ENCODE data around the gene WDR55. TPM values are rescaled to one million over a fixed set of nuclear protein-coding genes. Genes with fewer than 3 reads are reported as not detected.

Gene WDR55
- total and polyA plus RNA-seq, 2 of the 13 experiments (the other 11 are each of a cell fraction or from before 2014, with no cell fraction given), result 17.7 to 18.2 TPM

GRCh38 chr5:140664359-140665119 is at the start of gene WDR55 (continued):
- no peak for TF ChIP-seq MLXIP (CRISPR knock-in tag; IDR thresholded peaks at IDR 0.05; ENCODE audit: borderline replicate concordance)
- no peak; the same call in 1 of the 2 replicates for TF ChIP-seq ZNF264 (CRISPR knock-in tag; IDR thresholded peaks at IDR 0.05)
- TF ChIP-seq ARID4A (CRISPR knock-in tag; IDR thresholded peaks at IDR 0.05; ENCODE audit: borderline replicate concordance), result peak; percentile 96
- 0 out of 2 replicates have a peak, but pooled peaks have one; percentile 22 for TF ChIP-seq ZNF619 (CRISPR knock-in tag; IDR thresholded peaks at IDR 0.05)
- peak; percentile 79 for TF ChIP-seq ZBTB38 (CRISPR knock-in tag; IDR thresholded peaks at IDR 0.05)
- peak; percentile 87; the same call in 1 of the 2 replicates for TF ChIP-seq ELF4 (CRISPR knock-in tag; IDR thresholded peaks at IDR 0.05; ENCODE audit: borderline replicate concordance)
- TF ChIP-seq TCF7 (IDR thresholded peaks at IDR 0.05; ENCODE audit: low read depth), result no peak
- peak; percentile 67; the same call in 1 of the 2 replicates for TF ChIP-seq POGZ (CRISPR knock-in tag; IDR thresholded peaks at IDR 0.05)
- no peak; the same call in 1 of the 2 replicates for TF ChIP-seq ZNF670 (CRISPR knock-in tag; IDR thresholded peaks at IDR 0.05; ENCODE audit: borderline replicate concordance)
- 0 out of 2 replicates have a peak, but pooled peaks have one; percentile 32 for TF ChIP-seq PCBP1 (IDR thresholded peaks at IDR 0.05; ENCODE audit: borderline replicate concordance, low read depth, low read length)
- no peak for TF ChIP-seq ZFYVE20 (CRISPR knock-in tag; IDR thresholded peaks at IDR 0.05; ENCODE audit: borderline replicate concordance, low read depth)
- no peak for TF ChIP-seq ZNF142 (CRISPR knock-in tag; IDR thresholded peaks at IDR 0.05)
- TF ChIP-seq ZNF589 (CRISPR knock-in tag; conservative IDR thresholded peaks at IDR 0.05), result peak; percentile 85; the same call in 1 of the 2 replicates
- peak; percentile 92 for TF ChIP-seq POLR2AphosphoS5 (IDR thresholded peaks at IDR 0.05; ENCODE audit: low read depth, low read length)

Data from HepG2 (cell line).